Measurements from ENCODE around the gene LAMTOR5.
A peak's percentile ranks its signal among the peaks of the same experiment; 100 is the strongest.

LAMTOR5 gene

DNA sequence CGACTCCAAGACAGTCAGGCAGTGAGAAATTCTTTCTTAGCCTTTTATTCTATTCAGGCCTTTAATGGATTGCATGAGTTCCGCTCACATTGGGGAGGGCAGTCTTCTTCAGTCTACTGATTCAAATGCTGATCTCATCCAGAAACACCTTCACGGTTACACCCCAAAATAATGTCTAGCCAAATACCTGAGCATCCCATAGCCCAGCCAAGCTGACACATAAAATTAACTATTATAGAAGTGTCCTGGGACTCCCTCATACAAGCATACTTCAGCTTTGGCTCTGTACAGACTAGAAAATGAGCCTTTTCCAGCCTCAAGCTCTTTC lies 13.0 kb downstream of the LAMTOR5 start:
- TF ChIP-seq, protein P1, sequence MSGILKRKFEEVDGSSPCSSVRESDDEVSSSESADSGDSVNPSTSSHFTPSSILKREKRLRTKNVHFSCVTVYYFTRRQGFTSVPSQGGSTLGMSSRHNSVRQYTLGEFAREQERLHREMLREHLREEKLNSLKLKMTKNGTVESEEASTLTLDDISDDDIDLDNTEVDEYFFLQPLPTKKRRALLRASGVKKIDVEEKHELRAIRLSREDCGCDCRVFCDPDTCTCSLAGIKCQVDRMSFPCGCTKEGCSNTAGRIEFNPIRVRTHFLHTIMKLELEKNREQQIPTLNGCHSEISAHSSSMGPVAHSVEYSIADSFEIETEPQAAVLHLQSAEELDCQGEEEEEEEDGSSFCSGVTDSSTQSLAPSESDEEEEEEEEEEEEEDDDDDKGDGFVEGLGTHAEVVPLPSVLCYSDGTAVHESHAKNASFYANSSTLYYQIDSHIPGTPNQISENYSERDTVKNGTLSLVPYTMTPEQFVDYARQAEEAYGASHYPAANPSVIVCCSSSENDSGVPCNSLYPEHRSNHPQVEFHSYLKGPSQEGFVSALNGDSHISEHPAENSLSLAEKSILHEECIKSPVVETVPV (CRISPR knock-in tag; IDR thresholded peaks at IDR 0.05), result no peak
- TF ChIP-seq BACH2 (CRISPR knock-in tag; IDR thresholded peaks at IDR 0.05; ENCODE audit: borderline replicate concordance) (no peak), ZC3H10 (CRISPR knock-in tag; IDR thresholded peaks at IDR 0.05) (no peak)
- TF ChIP-seq, protein P2, sequence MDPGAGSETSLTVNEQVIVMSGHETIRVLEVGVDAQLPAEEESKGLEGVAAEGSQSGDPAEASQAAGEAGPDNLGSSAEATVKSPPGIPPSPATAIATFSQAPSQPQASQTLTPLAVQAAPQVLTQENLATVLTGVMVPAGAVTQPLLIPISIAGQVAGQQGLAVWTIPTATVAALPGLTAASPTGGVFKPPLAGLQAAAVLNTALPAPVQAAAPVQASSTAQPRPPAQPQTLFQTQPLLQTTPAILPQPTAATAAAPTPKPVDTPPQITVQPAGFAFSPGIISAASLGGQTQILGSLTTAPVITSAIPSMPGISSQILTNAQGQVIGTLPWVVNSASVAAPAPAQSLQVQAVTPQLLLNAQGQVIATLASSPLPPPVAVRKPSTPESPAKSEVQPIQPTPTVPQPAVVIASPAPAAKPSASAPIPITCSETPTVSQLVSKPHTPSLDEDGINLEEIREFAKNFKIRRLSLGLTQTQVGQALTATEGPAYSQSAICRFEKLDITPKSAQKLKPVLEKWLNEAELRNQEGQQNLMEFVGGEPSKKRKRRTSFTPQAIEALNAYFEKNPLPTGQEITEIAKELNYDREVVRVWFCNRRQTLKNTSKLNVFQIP (CRISPR knock-in tag; IDR thresholded peaks at IDR 0.05; ENCODE audit: borderline replicate concordance, low read depth), result no peak
- ATAC-seq, result no peak

DNA sequence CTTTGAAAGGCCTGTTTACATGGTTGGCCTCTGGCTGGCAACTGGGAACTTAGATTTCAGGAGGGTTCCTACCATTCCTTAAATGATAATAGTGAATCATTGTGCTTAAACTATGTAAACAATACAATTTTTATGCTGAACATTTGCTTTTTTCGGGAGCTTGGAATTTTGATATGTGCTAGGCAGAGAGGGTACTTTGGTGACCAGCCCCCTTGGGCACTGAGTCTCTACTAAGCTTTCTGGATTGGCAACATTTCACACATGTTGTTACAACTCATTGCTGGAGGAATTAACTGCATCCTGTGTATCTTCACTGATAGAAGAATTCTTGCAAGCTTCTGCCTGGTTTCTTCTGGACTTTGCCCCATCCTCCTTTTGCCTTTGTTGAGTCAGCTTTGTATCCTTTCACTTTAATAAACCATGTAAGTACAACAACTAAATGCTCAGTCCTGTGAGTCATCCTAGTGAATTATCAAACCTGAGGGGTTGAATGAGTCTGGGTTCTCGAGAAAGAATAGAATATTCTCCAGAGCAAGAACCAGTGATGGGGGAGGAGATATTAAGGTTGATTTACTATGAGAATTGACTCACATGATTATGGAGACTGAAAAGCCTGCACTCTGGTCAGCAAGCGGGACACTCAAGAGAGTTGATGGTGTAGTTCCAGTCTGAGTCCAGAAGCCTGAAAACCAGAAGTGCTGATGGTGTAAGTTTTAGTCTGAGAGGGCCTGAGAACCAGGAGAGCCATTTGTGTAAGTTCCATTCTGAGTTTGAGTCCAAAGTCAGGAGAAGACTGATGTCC lies 13.6 kb downstream of the LAMTOR5 start:
- TF ChIP-seq TCF4 (CRISPR knock-in tag; IDR thresholded peaks at IDR 0.05; ENCODE audit: borderline replicate concordance), result no peak
- TF ChIP-seq ISL1 (CRISPR knock-in tag; IDR thresholded peaks at IDR 0.05), result no peak
- no peak for TF ChIP-seq RARB (CRISPR knock-in tag; IDR thresholded peaks at IDR 0.05)
- TF ChIP-seq SNAI2 (CRISPR knock-in tag; IDR thresholded peaks at IDR 0.05), result no peak
- TF ChIP-seq, protein P3, sequence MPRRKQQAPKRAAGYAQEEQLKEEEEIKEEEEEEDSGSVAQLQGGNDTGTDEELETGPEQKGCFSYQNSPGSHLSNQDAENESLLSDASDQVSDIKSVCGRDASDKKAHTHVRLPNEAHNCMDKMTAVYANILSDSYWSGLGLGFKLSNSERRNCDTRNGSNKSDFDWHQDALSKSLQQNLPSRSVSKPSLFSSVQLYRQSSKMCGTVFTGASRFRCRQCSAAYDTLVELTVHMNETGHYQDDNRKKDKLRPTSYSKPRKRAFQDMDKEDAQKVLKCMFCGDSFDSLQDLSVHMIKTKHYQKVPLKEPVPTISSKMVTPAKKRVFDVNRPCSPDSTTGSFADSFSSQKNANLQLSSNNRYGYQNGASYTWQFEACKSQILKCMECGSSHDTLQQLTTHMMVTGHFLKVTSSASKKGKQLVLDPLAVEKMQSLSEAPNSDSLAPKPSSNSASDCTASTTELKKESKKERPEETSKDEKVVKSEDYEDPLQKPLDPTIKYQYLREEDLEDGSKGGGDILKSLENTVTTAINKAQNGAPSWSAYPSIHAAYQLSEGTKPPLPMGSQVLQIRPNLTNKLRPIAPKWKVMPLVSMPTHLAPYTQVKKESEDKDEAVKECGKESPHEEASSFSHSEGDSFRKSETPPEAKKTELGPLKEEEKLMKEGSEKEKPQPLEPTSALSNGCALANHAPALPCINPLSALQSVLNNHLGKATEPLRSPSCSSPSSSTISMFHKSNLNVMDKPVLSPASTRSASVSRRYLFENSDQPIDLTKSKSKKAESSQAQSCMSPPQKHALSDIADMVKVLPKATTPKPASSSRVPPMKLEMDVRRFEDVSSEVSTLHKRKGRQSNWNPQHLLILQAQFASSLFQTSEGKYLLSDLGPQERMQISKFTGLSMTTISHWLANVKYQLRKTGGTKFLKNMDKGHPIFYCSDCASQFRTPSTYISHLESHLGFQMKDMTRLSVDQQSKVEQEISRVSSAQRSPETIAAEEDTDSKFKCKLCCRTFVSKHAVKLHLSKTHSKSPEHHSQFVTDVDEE (CRISPR knock-in tag; IDR thresholded peaks at IDR 0.05), result no peak
- TF ChIP-seq GLIS3 (CRISPR knock-in tag; IDR thresholded peaks at IDR 0.05), result no peak
- TF ChIP-seq, protein P1 (CRISPR knock-in tag; IDR thresholded peaks at IDR 0.05), result no peak
- TF ChIP-seq, protein P4, sequence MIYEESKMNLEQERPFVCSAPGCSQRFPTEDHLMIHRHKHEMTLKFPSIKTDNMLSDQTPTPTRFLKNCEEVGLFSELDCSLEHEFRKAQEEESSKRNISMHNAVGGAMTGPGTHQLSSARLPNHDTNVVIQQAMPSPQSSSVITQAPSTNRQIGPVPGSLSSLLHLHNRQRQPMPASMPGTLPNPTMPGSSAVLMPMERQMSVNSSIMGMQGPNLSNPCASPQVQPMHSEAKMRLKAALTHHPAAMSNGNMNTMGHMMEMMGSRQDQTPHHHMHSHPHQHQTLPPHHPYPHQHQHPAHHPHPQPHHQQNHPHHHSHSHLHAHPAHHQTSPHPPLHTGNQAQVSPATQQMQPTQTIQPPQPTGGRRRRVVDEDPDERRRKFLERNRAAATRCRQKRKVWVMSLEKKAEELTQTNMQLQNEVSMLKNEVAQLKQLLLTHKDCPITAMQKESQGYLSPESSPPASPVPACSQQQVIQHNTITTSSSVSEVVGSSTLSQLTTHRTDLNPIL (CRISPR knock-in tag; IDR thresholded peaks at IDR 0.05; ENCODE audit: low read depth), result no peak
- no peak for TF ChIP-seq ZC3H10 (CRISPR knock-in tag; IDR thresholded peaks at IDR 0.05)
- no peak for TF ChIP-seq TOX (CRISPR knock-in tag; IDR thresholded peaks at IDR 0.05; ENCODE audit: borderline replicate concordance)
- TF ChIP-seq OSR1 (CRISPR knock-in tag; IDR thresholded peaks at IDR 0.05), result no peak
- no peak for TF ChIP-seq ZFP3 (CRISPR knock-in tag; IDR thresholded peaks at IDR 0.05)
- no peak for TF ChIP-seq ZNF70 (CRISPR knock-in tag; IDR thresholded peaks at IDR 0.05)
- ATAC-seq, result peak; percentile 65

DNA sequence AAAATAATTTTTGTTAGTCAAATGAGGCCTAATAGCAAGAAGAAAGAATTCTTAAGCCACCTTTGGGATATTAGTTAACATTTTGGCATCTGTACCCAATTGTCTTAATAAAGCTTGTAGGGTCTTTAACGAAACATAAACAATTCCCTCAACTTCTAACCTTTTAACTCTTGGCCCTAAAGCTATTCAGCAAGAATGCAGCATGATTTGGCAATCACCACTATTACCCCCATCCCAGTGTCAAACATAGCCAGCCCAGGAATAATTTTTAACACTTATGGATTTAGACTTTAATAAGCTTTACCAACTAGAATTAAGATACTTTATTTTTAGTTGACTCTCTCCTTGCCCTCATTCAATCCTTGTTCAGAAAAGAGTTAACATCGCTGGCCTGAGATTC lies 14.2 kb downstream of the LAMTOR5 start:
- no peak for TF ChIP-seq CSDC2 (CRISPR knock-in tag; IDR thresholded peaks at IDR 0.05)
- TF ChIP-seq, protein P5, sequence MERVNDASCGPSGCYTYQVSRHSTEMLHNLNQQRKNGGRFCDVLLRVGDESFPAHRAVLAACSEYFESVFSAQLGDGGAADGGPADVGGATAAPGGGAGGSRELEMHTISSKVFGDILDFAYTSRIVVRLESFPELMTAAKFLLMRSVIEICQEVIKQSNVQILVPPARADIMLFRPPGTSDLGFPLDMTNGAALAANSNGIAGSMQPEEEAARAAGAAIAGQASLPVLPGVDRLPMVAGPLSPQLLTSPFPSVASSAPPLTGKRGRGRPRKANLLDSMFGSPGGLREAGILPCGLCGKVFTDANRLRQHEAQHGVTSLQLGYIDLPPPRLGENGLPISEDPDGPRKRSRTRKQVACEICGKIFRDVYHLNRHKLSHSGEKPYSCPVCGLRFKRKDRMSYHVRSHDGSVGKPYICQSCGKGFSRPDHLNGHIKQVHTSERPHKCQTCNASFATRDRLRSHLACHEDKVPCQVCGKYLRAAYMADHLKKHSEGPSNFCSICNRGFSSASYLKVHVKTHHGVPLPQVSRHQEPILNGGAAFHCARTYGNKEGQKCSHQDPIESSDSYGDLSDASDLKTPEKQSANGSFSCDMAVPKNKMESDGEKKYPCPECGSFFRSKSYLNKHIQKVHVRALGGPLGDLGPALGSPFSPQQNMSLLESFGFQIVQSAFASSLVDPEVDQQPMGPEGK (CRISPR knock-in tag; IDR thresholded peaks at IDR 0.05; ENCODE audit: borderline replicate concordance), result no peak
- no peak for TF ChIP-seq ZC3H10 (CRISPR knock-in tag; IDR thresholded peaks at IDR 0.05)
- TF ChIP-seq TCF4 (CRISPR knock-in tag; IDR thresholded peaks at IDR 0.05; ENCODE audit: borderline replicate concordance), result no peak
- TF ChIP-seq, protein P1 (CRISPR knock-in tag; IDR thresholded peaks at IDR 0.05), result no peak
- TF ChIP-seq ZFP30 (CRISPR knock-in tag; IDR thresholded peaks at IDR 0.05), result no peak
- TF ChIP-seq RARB (CRISPR knock-in tag; IDR thresholded peaks at IDR 0.05), result no peak
- TF ChIP-seq ZNF70 (CRISPR knock-in tag; IDR thresholded peaks at IDR 0.05), result no peak
- TF ChIP-seq ESRRG (CRISPR knock-in tag; IDR thresholded peaks at IDR 0.05), result no peak
- no peak for TF ChIP-seq ZNF8 (CRISPR knock-in tag; IDR thresholded peaks at IDR 0.05)
- no peak for ATAC-seq

Measured in SK-N-SH treated with all-trans-retinoic acid at 6 μM for 48 hours (cell line).